GM19238 (cell line): ENCODE measurements around the gene RAB12.
"Not testable (repeated sequence)": the region's sequence is repeated elsewhere in the genome, so short reads cannot be mapped to it uniquely, and the experiment has no call there.

Experiments used
- DNase-seq: peaks from one replicate; pipeline ENCODE4 v3.0.0; 2011; ENCODE audit warnings: low spot score; ENCODE audit not compliant: insufficient read length

RAB12 gene, protein sequence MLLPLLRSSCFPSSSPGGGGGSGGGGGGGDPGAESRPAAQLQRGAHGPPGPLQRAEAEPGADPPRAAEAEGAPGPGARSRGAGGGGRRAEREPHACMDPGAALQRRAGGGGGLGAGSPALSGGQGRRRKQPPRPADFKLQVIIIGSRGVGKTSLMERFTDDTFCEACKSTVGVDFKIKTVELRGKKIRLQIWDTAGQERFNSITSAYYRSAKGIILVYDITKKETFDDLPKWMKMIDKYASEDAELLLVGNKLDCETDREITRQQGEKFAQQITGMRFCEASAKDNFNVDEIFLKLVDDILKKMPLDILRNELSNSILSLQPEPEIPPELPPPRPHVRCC

DNA sequence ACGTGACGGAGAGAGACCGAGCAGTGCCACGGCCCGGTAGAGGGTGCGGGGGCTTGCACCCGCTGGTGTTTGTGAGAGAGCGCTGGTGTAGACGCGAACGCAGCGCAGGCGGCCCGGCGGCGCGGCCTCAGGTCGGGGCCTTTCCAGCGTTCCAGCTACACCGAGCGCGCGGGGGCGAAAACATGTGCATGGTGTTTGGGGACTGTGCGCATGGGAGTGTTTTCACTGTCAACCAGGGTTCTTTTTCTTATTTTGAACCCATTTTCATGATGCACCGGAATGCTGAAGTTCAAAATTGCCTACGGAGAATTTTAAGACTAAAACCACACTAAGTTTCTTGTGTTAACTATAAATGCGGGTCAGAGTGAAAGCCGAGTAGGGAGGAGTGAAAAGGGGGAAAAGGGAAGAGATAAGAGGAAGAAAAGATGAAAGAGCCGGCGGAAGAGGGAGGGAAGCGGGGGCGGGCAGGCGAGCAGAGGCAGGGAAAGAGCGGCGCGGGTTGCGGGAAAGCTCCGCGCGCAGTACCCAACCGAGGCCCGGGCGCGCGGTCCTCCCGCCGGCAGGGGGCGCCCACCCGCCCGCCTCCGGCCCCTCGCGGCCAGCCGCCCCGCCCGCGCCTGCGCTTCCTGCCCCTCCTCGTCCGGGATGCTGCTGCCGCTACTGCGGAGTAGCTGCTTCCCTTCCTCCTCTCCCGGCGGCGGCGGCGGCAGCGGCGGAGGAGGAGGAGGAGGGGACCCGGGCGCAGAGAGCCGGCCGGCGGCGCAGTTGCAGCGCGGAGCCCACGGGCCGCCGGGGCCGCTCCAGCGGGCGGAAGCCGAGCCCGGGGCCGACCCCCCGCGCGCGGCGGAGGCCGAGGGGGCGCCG lies at the start of gene RAB12:
Gene RAB12, plus strand, starts transcription at position 643 of the 864 bp plus-strand sequence. Its CDS starts 3 bp downstream, at position 646.
- peak; percentile 79 for DNase-seq

DNA sequence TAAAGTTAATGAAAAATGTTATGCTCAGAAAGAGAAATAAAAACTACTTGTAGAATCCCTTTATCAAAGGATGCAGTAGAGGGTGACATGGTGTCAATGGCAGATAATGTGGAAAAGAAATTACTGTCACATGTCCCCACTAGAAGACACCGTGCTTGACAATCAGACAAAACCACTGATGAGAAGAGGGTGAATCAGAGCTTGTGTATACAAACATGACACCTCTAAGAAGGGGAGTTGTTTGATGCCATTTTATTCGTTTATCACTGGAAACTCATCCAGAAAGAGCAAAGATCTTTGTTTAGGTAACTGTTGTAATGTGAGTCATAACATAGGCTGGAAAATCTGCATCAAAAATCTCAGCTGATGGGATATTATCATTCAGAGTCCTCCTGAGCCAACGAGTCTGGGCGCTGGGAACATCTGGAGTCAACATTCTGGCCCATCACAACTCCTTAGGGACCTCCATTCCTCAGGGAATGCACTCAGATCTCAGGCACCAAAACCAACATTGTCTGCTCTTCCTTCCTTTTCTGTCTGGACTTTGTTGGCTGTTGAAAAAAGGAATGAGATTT lies 49.5 kb upstream of the RAB12 start:
- no peak for DNase-seq

DNA sequence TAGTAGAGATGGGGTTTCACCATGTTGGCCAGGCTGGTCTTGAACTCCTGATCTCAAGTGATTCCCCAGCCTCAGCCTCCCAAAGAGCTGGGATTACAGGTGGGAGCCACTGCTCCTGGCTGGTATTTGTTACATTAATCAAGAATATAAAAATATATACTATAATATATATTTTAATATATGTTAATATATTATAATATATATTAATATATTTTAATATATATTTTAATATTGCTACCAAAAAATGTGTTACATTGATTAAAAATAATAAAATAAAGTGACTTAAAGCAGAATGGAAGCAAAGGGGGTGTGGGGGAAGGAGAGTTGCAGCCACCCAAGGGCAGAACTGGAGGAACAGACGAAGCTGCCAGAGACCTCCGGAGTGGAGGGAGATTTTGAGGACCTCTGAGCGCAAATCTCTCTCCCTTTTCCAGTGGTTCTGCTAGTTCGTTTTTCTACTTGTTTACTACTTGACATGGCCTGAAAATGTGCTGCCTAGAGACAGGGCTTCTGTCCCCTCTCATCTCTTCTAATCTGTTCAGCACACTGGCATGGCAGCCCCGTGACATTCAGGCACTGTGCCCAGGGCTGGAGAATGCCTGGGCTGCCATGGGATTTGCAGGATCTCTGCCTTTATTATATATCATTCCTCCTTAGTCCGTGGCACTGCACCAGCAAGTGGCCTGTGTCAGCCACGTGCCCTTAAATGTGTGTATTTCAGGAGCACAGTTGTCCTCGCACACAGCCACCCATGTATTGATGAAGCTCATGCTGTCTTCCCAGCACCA lies 47.9 kb upstream of the RAB12 start:
- no peak for DNase-seq

DNA sequence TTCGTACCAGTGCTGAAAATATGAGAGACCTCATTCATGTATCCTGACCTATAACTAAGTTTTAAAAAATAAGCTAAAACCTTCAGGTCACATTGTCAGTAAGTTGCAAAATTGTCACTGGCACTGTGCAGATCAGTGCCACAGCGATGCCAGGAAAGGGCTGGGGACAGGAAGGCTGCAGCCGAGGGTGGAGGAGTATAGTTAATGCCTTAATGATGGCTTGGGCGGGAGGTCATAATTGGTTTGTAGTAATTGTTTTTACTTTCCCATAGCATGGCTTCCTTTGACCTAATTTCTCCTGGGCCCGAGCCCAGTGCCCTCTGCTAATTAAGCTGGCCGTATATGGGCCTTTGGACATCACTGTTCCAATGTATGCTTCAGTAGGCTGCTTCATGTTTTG lies 47.2 kb upstream of the RAB12 start:
- DNase-seq, result no peak

DNA sequence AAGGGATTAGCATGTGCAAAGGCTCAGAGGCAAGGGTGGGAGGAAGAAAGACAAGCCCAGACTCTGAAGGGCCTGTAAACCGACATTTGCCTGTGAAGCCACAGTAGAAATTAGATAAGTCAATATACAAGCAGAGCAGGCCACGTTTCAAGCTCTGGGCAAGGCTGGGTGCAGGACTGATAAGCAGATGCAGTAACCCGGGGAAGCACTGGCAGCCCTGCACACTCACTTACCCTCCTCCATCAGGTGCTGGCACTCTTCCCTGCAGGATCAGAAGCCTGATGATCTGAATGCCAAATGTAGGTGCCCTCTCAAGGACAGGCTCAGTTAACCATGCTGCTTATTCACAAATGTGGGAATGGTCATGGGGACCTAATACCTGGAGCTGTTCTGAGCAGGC lies 46.3 kb upstream of the RAB12 start:
- no peak for DNase-seq

DNA sequence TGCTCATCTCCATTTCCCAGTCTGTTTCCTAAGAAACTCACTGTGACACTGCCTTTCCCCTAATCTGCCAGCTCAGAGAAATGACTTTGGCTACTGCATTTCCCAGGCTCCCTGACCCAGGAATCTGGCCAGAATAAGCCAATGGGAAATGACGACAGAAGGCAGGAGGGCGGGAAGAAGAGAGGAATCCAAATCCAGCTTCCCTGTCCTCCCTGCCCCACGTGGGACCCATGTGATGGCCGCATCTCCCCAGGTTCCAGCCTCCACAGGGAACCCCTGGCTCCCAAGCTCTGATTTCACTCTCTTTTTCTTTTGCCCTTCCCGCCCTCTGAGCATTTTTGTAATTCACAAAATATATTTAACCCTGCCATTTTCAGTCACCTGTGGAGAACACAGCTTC lies 37.8 kb upstream of the RAB12 start:
- no peak for DNase-seq

DNA sequence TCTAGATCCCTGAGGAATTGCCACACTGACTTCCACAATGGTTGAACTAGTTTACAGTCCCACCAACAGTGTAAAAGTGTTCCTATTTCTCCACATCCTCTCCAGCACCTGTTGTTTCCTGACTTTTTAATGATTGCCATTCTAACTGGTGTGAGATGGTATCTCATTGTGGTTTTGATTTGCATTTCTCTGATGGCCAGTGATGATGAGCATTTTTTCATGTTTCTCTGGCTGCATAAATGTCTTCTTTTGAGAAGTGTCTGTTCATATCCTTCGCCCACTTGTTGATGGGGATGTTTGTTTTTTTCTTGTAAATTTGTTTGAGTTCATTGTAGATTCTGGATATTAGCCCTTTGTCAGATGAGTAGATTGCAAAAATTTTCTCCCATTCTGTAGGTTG lies 35.5 kb upstream of the RAB12 start:
- not testable (repeated sequence) for DNase-seq

DNA sequence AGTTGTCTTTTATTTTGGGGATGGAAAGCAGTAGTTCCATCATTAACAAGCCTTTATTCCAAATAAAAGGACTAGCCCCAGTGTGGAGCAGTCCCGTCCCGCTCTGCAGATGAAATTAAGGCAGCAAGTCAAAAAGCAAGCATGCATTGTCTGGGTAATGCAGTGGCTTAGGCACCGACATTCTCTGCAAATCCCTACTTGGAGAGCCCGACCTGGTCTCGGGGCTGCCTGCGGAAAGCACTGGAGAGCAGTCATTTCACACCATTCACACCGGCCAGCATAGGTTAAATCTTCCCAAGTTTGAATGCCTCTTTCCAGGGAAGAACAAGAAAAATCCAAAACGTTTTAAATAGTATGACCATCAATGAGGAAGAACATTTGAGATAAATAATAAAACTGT lies 24.4 kb upstream of the RAB12 start:
- DNase-seq, result no peak

DNA sequence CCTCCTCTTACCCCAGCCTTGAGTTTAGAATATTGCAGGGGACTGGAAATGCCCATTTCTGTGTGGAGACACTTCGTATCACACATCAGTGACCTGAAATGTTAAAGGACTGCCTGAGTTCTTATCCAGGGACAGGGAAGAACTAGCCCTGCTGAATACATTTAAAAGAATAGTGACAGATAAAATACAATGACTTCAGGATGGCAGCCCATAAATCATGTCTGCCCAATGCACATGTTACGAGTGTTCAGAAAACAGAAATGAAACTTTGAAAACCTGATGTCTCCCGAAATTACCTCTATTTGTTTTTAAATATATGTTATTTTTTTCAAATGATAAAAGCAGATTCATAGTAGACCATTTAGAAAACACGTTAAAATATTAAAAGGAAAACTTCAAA lies 22.3 kb upstream of the RAB12 start:
- no peak for DNase-seq

DNA sequence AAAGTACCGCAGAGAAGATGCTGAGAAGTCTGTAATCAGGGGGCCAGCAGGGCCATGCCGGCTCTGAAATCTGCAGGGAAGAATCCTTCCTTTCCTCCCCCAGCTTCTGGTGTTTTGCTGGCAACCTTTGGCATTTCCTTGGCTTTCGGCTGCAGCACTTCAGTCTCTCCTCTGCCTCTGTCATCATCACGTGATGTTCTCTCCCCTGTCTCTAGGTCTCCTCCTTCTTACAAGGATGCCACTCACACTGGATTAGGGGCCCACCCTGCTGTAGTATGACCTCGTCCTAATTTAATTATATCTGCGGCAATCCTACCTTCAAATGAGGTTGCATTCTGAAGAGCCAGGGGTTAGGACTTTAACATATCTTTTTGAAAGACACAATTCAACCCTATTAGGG lies 13.8 kb upstream of the RAB12 start:
- DNase-seq, result no peak

DNA sequence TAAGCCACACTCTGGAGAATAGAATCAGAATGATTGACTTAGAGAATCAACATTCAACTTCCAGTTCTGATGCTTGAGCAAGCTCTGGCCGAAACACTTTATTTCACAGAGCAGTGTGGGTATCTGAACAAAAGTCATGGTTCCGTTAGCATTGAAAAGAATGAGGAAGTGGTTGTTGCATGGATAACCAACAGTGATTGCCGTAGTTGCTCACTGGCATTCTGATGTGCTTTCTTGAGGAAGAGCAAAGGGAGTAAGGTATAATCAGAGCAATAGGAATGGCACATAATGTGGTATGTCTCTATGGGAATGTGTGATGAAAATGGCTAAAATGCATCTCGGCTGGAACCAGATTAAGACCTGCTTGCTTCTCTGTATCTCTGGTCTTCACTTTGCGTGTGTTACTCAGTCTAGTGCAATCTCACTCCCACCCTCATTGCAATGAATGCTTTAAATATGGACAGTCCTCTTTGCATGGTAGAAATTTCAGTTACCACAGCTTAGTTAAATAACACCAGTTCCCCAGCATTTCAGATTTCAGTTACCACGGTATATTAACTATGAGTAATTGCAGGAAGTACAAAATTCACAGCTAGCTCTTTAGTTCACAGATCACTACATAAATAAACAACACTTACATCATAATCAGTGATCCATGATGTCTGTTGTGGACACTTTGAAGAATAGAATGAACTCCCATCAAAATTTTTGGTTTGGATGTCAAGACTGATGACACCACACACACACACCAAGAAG lies 7.8 kb upstream of the RAB12 start:
- DNase-seq, result no peak

DNA sequence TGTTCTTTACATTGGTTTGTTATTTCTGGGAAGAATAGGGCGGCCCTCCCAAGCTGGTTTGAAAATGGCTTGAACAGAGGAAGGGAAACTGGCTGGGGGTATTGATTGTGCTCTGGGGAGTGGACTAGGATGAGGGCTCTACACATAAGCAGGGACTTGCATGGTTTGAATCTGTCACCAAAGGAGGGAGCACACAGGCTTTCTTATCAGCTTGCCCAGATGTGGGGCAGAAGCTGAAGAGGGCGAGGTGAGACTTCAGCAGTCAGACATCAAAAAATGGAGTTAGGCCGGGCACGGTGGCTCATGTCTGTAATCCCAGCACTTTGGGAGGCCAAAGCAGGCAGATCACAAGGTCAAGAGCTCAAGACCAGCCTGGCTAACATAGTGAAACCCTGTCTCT lies 7.2 kb upstream of the RAB12 start:
- no peak for DNase-seq

DNA sequence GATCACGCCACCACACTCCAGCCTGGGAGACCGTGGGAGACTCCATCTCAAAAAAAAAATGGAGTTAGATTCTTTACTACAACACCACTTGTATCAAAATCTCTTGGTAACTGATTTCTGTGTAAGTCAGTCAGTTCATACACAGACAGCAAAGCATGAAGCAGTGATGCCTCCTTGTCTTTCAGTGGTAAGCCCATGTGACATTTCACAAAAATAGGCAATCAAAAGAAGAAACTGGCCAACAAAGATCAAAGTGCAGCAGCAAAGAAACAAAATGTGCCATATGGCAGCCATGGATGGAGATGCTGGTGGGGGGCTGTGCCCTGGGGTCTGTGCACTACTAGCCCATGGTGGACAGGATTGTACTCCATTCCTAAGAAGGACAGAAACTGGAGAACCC lies 6.7 kb upstream of the RAB12 start:
- DNase-seq, result no peak

DNA sequence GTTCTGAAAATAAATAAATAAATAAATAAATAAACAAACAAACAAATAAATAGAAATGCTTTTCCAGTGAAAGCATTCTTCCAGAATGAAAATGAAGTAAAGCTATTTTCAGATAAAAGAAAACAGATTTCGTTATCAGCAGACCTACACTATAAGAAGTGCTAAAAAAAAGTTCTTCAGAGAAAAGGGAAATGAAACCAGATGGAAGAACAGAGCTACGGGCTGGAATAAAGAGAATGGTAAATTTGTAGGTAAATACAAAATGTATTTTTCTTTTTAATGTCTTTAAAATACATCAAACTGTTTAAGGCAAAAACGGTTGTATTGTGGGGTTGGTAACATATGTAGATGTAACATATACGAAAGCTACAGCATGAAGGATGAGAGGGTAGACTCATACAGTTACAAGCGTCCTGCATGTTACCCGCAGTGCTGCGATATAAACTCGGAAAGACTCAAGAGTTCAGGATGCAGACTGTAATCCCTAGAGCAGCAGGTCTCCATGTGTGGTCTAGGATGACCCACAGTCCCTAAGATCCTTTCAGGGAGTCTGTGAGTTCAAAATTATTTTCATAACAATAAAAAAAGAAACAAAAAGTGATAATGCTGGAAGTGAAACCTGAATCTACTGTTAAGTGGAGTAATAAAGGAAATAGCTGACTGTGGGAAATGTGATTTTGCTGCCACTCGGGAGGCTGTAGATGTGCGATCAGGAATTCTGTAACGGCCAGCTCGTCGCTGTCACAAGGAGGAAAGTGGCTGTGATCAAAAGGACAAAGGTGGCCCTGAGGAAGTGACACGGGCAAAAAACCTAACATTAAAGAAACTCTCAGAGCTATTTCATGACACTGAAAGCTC lies 5.3 kb upstream of the RAB12 start:
- no peak for DNase-seq

DNA sequence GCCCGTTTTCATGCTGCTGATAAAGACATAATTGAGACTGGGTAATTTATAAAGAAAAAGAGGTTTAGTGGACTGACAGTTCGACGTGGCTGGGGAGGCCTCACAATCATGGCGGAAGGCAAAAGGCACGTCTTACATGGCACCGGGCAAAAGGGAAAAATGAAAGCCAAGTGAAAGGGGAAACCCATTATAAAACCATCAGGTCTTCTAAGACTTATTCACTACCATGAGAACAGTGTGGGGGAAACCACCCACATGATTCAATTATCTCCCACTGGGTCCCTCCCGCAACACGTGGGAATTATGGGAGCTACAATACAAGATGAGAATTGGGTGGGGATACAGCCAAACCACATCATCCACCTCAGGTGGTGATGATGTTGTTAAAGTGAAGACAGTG lies 3.3 kb upstream of the RAB12 start:
- DNase-seq, result no peak

DNA sequence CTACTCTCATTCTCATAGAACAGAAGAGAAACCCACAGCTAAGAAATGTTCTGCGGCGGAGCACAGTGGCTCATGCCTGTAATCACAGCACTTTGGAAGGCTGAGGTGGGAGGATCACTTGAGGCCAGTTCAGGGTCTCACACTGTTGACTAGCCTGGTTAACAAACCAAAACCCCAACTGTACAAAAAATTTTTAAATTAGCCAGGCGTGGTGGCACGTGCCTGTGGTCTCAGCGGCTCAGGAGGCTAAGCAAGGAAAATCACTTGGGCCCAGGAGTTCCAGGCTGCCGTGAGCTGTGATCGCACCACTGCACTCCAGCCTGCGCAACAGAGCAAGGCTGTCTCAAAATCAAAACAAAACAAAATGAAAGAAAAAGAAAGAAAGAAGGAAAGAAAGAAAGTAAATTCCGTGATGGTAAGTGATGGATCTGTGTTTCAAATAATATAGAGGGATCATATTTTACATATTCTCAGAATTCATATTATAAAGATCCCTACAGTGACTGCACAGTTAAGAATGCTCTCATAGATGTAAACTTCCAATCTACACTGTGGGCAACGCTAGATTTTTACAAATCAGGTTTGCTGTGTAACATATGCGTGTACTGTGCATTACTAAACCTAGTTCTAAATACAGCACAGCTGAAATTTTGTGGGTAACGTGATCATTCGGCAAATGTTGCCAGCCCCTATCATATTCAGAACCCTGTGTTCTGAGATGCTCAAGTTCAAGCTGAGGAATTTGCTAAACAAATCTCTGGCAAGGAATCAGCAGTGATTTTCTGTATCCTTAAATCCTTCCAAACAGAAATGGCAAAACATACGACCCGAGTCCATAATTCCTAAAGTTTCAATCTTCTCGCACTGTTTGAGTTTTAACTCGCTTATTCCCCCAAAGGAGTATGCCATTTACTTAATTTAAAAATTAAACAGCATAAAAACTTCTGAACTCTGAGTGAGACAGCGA lies 1.2 kb upstream of the RAB12 start:
- DNase-seq, result no peak

DNA sequence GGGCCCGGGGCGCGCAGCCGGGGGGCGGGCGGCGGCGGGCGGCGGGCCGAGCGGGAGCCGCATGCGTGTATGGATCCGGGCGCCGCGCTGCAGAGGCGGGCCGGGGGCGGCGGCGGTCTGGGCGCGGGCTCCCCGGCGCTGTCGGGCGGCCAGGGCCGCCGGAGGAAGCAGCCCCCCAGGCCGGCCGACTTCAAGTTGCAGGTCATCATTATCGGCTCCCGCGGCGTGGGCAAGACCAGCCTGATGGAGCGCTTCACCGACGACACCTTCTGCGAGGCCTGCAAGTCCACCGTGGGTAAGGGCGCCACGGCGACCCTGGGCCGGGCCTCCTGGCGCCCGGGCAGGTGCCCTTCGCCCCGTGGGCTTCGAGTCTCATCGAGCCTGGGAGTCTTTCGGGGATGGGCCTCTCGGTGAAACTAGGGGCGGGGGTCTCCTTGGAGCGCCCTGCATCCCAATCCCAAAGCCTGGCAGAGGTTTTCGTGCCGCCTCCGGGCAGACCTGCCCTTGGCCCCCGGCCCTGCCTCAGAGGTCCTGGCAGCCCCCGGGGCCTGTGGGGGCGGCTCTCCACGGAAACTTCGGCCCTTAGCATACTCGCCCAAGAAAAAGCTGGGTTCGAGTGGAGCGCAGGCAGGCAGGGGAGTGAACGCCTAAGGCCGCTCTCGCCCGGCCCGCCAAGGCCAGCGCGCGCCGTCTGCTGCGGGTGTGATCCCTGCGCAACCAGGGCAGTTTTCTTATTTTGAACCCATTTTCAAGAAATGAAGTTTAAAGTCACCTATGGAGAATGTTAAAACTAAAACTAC lies 622 bp downstream of the RAB12 start:
- DNase-seq, result no peak

DNA sequence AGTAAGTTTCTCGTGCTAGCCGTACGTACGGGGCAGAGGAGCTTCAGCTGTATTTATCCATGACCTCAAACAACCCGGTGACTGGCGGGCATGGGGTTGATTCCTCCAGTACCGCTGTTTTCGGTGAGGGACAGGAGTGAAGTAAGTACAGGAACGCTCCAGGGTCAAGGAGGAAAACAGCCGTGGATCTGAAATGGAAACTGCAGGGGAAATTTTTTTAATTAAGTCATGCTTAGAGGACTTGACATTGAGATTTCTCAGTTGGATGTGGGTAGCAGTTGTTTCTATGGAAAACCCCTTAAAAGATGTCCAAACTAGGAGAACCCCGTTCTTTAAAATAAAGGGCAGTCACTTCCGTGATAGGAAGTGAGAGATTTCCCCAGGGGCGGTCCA lies 1.2 kb downstream of the RAB12 start:
- no peak for DNase-seq
